ENCODE results near the gene ASCL1. TPM values are rescaled to one million over a fixed set of nuclear protein-coding genes. Genes with fewer than 3 reads are reported as not detected.

ASCL1 gene
- total and polyA plus RNA-seq, 12 donors = not detected

GRCh38 chr12:102976609-102977280 is 19.3 kb downstream of the ASCL1 start:
- H3K36me3 ChIP-seq = no peaks in the 10 kb centered on the region
- no peak overlapping the region for H3K4me3 ChIP-seq
- DNase-seq (no peak), ATAC-seq (no peak)
- no peak overlapping the region for H3K27ac ChIP-seq
- peaks cover 0 to 11% (median 0%) of the 10 kb centered on the region in 7 donors for H3K27me3 ChIP-seq
- WGBS, 2 donors = 42 to 48% methylated on average over 5 of the region's 5 CpGs
- intact Hi-C loops (cut with DNase I) = no loop called here
- H3K4me1 ChIP-seq = no peaks in the 10 kb centered on the region
- no peak for TF ChIP-seq CTCF (IDR thresholded peaks at IDR 0.05)
- H3K9me3 ChIP-seq = no peaks in the 10 kb centered on the region

GRCh38 chr12:102977945-102978706 is 20.7 kb downstream of the ASCL1 start:
- peaks cover 0 to 2% (median 0%) of the 10 kb centered on the region in 11 donors for H3K9me3 ChIP-seq
- H3K27ac ChIP-seq = no peak overlapping the region
- 42 to 44% methylated on average over 16 of the region's 16 CpGs for WGBS, 2 donors
- no peak overlapping the region for H3K4me3 ChIP-seq
- H3K36me3 ChIP-seq = no peaks in the 10 kb centered on the region
- no peak for TF ChIP-seq CTCF (IDR thresholded peaks at IDR 0.05)
- DNase-seq (no peak), ATAC-seq (no peak)
- intact Hi-C loops (cut with DNase I) = no loop called here
- H3K27me3 ChIP-seq = peaks cover 0 to 5% (median 0%) of the 10 kb centered on the region in 7 donors
- no peaks in the 10 kb centered on the region for H3K4me1 ChIP-seq

- H3K36me3 ChIP-seq = no peaks in the 10 kb centered on the region
- H3K4me3 ChIP-seq = no peak overlapping the region
- DNase-seq (no peak), ATAC-seq (no peak)
- no peak overlapping the region for H3K27ac ChIP-seq
- H3K4me1 ChIP-seq = no peaks in the 10 kb centered on the region
- intact Hi-C loops (cut with DNase I) = no loop called here
- H3K9me3 ChIP-seq = peaks cover 0 to 5% (median 0%) of the 10 kb centered on the region in 11 donors
- peaks cover 0 to 7% (median 0%) of the 10 kb centered on the region in 7 donors for H3K27me3 ChIP-seq
- TF ChIP-seq CTCF (IDR thresholded peaks at IDR 0.05) = no peak
- 90 to 94% methylated on average over 1 of the region's 1 CpG for WGBS, 2 donors
These were observed 22.9 kb downstream of the ASCL1 start for GRCh38 chr12:102980350-102980749.

- no peaks in the 10 kb centered on the region for H3K9me3 ChIP-seq
- DNase-seq (no peak), ATAC-seq (no peak)
- WGBS, 2 donors = 44 to 50% methylated on average over 2 of the region's 2 CpGs
- no peak overlapping the region for H3K4me3 ChIP-seq
- intact Hi-C loops (cut with DNase I) = no loop called here
- TF ChIP-seq CTCF (IDR thresholded peaks at IDR 0.05) = no peak
- no peaks in the 10 kb centered on the region for H3K4me1 ChIP-seq
- H3K36me3 ChIP-seq = no peaks in the 10 kb centered on the region
- H3K27me3 ChIP-seq = no peaks in the 10 kb centered on the region
- H3K27ac ChIP-seq = no peak overlapping the region
These were observed 32.9 kb downstream of the ASCL1 start for GRCh38 chr12:102990419-102990818.
